ENCODE data around the gene RELT. TPM values are rescaled to one million over a fixed set of nuclear protein-coding genes. Genes with fewer than 3 reads are reported as not detected.

RELT gene
- total and polyA plus RNA-seq, 2 experiments from 2014 or later: 2.0 to 6.3 TPM

- no peak for TF ChIP-seq ZNF462 (CRISPR knock-in tag; IDR thresholded peaks at IDR 0.05)
- no peak for TF ChIP-seq ZNF331 (CRISPR knock-in tag; IDR thresholded peaks at IDR 0.05; ENCODE audit: low read depth)
- TF ChIP-seq POLR2AphosphoS5 (IDR thresholded peaks at IDR 0.05; ENCODE audit: low read depth): no peak
- no peak for TF ChIP-seq ETS1 (IDR thresholded peaks at IDR 0.05)
- no peak for TF ChIP-seq EZH2phosphoT487 (IDR thresholded peaks at IDR 0.05; ENCODE audit: unreplicated experiment)
Measured at GRCh38 chr11:73345481-73346160, 30.6 kb upstream of the RELT start (continued).

- H3K4me1 Mint-ChIP-seq: peaks cover 15% of the 10 kb centered on the region
- no peaks in the 10 kb centered on the region for H3K9me3 Mint-ChIP-seq
- no peak overlapping the region for H3K27ac ChIP-seq (ENCODE audit: low read depth)
- no peak overlapping the region for H3K27ac Mint-ChIP-seq
- no peak overlapping the region for H3K4me3 ChIP-seq
- H3K27me3 ChIP-seq (ENCODE audit: insufficient read depth): peaks cover 20% of the 10 kb centered on the region
- H3K4me3 Mint-ChIP-seq: no peak overlapping the region
- no peaks in the 10 kb centered on the region for H3K9me2 ChIP-seq (ENCODE audit: insufficient read depth)
- DNase-seq (ENCODE audit: low spot score): no peak
- no peaks in the 10 kb centered on the region for H3K79me2 ChIP-seq (replicated peaks; ENCODE audit: insufficient read depth)
- no peaks in the 10 kb centered on the region for H3K36me3 ChIP-seq (ENCODE audit: insufficient read depth)
- peaks cover 12% of the 10 kb centered on the region for H4K20me1 ChIP-seq (replicated peaks; ENCODE audit: insufficient read depth)
- no peak for ATAC-seq
- H3K4me1 ChIP-seq (ENCODE audit: insufficient read depth): peaks cover 6% of the 10 kb centered on the region; the same call in 1 of the 2 replicates
- no peak overlapping the region for H2AFZ ChIP-seq
- H3K27me3 Mint-ChIP-seq (ENCODE audit: insufficient read depth, low read depth, poor library complexity): peaks cover 31% of the 10 kb centered on the region
- no peaks in the 10 kb centered on the region; the same call in 2 of the 3 replicates for H3K36me3 Mint-ChIP-seq (ENCODE audit: low read depth)
- no peak overlapping the region for H3K4me2 ChIP-seq
- H3F3A ChIP-seq (replicated peaks; ENCODE audit: low read depth): no peaks in the 10 kb centered on the region; the same call in 1 of the 2 replicates
- TF ChIP-seq JUNB (IDR thresholded peaks at IDR 0.05; ENCODE audit: unreplicated experiment): no peak
- TF ChIP-seq EZH2phosphoT487 (IDR thresholded peaks at IDR 0.05; ENCODE audit: unreplicated experiment): no peak
- no peak for TF ChIP-seq ZNF114 (CRISPR knock-in tag; IDR thresholded peaks at IDR 0.05)
- no peak for TF ChIP-seq POLR2AphosphoS5 (IDR thresholded peaks at IDR 0.05; ENCODE audit: low read depth)
- no peak for TF ChIP-seq CTCF (conservative IDR thresholded peaks at IDR 0.05; ENCODE audit: low read depth in 2 of 2)
- no peak for TF ChIP-seq NANOG (IDR thresholded peaks at IDR 0.05; ENCODE audit: borderline replicate concordance)
Measured at GRCh38 chr11:73346186-73346935, 29.8 kb upstream of the RELT start.

Measured in GM23338 (cell line).